ENCODE measurements around the gene BCDIN3D.
"Not testable (repeated sequence)": the region's sequence is repeated elsewhere in the genome, so short reads cannot be mapped to it uniquely, and the experiment has no call there.

BCDIN3D gene, protein sequence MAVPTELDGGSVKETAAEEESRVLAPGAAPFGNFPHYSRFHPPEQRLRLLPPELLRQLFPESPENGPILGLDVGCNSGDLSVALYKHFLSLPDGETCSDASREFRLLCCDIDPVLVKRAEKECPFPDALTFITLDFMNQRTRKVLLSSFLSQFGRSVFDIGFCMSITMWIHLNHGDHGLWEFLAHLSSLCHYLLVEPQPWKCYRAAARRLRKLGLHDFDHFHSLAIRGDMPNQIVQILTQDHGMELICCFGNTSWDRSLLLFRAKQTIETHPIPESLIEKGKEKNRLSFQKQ

DNA sequence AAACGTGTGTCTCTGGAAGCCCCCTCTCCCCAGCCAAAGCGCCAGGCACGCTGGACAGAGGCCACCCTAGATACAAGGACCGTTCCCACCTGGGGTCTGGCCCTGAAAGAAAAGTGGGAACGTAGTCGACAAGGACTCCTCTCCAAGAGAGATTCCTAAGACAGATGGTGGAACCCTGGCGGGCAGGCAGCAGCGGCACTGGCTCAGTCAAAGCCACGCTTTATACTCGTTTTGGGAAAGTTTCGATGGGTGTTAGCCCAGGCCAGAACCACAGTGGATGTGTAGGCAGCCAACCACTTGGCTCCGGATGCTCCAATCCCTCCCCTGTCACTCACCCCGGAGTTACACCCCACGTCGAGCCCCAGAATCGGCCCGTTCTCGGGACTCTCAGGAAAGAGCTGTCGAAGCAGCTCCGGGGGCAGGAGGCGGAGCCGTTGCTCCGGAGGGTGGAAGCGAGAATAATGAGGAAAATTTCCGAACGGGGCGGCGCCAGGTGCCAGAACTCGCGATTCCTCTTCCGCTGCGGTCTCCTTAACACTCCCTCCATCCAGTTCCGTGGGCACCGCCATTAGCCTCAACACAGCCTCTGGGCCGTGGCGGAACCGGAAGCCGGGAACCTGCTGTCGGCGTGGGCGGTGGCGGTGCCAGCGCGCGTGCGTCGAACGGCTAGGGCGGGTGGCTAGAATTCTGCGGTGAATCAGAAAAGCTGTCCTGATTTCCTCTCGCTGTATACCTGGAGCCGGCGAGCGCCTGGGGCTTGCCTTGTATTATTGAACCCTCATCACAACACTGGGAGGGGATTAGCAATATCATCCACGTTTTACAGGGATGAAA is at the start of gene BCDIN3D:
TSS of gene BCDIN3D (minus strand) at position 588 of the 834 bp plus-strand sequence. CDS start at position 569, 19 bp downstream.
- peak; percentile 94 for DNase-seq

DNA sequence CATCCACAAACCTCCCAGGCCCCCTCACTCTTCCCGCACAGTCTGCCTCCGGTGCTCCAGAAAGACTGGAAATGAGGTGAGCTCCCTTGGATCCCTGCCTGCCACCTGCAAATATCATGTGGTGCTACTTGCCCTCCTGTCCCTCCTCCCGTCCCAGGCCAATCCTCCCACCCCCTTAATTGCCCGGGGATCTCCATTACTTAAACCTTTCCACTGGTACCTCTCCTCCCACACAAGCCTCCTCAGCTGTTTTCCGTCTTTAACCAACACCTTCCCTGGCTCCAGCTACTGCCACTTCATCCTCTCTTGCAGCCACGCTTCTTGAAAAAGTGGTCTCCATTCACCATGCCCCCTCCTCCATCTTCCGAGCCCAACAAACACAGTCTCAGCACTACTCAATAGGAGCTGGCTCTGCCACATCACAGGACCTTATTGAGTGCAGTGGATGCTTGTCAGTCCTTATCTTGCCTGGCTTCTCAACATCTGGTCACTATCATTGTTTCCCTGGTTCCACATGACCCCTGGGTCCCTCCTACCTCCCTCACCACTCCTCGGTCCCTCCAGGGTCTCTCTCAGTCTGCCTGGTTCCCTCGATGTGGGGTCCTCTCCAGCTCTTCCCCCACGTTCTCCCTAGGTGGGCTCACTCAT is 49.3 kb upstream of the BCDIN3D start:
- DNase-seq, result peak; percentile 12

DNA sequence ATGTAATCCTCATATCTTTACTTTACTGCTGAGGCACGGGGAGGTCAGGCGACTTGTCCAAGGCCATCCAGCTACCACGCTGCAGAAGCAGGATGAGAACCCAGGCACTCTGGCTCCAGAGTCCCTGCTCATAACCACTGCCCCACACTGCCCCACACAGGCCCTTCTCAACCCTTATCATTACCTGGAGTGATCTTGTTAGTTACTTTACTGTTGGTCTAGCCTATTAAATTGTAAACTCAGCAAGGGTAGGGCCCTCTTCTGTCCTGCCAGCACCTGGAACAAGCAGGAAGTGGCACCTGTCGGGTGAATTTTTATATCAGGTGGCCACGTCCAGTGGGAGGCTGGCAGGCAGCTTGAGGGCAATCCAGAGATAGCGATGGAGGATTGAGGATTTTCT is 48.6 kb upstream of the BCDIN3D start:
- no peak for DNase-seq

DNA sequence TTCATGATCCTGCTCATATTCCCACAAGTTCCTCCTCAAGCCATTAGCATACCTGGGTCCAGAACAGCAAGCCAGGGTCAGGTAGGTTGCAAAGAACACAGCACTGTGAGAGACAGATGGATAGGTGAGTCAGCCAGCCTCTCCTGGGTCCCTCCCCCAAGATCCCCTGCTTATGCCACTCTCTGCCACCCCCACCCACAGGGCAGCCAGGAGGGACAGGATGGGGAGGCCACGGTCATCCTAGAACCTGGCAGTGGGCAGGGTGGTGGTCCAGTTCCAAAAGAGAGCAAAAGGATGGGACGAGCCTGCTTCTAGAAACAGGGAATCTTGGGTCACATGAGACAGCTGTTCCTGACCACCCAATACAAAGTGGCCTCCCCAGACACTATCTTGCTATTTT is 48.1 kb upstream of the BCDIN3D start:
- DNase-seq, result no peak

DNA sequence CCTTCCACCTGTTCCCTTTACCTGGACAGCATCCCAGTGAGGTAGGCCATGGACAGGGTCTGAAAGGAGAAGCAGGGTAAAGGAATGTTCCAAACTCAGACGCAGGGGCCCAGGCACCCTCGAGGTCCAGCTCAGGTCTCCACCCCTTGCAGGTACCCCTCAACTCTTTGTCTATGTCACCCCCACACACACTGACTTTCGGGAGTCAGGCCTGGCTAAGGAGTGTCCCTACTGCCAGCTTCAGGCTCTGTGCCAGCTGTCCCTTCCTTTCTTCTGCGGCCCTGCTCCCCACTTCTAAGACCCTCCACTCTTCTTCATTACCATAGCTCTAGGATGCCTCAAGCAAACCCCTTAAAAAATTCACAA is 47.2 kb upstream of the BCDIN3D start:
- DNase-seq, result peak; percentile 24

DNA sequence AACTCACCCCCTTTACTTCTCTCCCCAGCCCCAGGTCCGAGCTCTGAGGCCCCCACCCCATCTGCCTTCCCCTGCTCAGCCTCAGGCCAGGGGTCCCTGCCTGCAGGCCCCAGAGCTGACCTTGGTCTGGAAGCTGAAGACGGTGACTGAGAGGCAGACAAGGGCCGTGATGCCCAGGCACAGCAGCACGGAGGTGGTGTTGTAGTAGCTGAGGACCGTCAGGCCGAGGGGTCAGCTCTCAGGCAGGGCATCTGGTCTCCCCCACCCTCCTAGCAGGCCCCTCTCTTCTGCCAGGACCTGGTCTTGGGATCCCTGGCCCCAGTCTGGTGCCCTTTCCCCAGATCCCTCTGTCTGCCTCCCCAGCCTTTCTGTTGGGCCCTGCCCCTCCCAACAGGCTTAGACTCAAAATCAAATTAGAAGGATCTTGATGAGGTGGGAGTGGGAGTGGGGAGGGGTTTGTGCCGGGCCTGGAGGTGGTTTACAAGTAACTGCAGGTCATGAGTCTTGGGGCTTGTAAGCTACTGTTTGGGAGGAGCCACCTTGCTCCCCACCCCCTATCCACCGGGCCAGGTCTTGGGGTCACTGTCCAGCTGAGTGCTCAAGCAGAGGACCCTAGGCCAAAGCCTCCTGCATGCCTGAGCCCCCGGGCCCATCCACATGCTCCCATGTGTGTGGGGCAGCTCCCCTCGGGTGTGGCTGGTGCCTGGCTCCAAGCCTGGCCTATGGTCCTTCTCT is 46.6 kb upstream of the BCDIN3D start:
- DNase-seq, result no peak

DNA sequence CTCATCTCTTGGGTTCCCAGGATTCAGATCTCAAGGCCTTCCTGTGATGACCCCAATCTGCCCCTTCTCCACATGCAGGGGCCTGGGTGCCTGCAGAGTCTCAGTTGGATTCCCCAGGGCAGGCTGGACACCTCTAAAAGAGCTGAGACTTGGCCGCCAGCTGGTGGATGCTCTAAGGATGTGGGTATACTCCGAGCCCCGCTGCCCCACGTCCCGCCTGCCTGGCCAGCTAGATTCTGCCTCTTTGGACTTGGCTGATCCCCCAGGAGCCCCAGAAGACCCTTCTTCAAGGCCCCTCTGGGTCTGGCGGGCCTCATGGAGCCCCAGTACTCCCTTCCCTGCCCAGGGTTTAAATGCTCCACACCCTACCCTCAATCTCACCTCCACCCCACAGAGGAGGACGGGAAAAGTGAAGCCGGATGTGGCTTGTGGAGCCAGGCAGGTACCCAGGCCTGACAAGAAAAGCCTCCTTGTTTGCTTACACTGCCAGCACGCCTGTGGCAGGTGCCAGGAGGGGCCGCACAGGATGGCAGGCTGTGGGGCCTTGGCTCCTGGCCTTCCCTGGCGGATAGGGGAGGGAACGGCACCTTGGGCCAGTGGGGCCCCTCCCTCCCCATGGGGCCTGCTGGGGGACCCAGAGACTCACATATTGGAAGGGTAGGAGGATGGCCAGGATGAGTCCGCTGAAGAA is 45.7 kb upstream of the BCDIN3D start:
- peak; percentile 71 for DNase-seq

DNA sequence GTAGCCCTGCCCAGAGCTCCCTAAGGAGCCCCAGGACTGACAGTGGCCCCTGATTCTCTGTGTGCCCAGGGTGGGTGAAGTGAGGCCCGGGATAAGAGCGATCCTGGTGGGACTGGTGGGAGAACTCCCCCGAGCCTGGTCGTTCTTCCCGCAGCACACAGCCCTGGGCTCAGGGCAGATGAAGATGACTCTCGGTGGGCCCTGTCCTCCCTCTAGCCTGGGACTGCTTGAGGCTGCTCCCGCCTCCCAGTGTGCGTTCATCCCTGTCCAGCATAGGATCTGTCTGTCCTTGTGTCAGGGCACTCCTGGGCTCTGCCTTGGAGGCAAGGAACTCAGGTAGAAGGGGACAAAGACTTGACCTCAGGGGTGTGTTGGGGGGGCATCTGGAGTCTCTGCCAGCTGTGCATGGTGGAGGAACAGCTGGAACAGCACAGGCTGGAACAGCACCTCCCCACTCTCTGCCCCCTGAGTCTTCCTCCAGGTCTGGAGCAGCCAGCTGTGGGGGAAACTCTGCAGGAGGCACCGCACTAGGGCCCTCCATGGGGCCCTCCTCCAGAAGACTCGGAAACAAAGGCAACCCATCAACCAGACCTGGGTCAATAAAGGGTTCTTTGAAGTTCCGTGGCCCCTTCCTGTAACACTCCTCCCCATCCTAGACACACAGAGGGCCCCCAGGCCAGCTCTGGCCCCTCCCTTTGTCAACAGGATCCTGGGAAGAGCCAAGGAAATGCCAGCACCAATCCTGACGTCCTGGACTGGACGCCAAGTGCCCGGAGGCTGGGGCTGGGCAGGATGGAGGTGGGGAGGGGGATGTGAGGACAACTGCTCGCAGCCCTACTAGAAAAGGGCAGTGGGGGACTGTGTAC is 44.9 kb upstream of the BCDIN3D start:
- DNase-seq, result peak; percentile 26

DNA sequence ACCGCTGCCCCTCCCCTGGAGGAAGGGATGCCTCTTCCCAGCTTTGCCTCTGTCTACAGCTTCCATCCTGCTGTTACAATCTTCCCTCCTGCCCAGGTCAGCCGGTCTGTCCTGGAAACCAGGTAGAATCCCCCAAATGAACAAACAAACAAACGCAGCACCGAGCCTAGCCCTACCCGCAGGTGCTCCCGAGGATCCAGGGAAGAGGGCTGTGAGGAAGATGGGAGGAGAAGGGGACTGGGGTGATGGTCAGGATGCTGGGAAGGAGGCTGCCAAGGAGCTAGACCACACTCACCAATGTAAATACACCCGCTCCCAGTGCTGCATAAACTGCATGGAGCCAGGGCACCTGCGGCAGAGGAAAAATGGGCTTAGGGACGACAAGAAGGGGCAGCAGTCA is 44.2 kb upstream of the BCDIN3D start:
- DNase-seq, result peak; percentile 8

DNA sequence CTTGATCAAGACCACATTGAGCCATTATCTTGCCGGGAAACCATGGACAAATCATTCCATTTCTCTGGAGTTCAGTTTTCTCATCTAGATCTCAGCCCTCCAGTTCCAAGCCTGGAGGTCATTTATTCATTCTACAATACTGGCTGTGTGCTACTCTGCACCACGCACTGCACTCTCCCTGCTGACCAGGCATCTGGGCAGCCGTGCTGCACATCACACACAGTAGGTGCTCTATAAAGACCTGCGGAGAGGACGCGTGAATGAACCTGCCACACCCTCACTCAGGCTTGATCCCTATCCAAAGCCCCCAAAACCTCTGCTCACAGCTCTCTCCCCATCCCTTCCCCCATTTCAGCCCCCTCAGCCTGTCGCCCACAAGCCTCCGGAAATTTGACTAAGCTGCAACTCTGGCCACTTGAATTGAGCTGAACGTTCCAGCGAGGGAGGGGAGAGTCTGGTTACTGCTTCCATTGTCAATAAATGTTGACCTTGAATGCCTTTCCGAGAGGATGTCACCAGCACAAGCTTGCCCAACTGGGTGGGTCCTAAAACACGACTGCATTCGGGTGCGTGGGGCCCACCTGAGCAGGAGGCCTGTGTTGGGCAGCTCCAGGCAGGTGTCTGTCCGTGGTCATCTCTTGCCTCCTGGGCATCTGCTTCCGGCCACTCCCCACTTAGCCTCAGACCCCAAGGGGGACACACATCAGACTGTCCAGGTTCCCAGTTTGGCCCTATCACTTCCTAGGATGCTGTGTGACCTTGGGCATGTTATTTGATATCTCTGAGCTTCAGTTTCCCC is 43.0 kb upstream of the BCDIN3D start:
- peak; percentile 13 for DNase-seq

DNA sequence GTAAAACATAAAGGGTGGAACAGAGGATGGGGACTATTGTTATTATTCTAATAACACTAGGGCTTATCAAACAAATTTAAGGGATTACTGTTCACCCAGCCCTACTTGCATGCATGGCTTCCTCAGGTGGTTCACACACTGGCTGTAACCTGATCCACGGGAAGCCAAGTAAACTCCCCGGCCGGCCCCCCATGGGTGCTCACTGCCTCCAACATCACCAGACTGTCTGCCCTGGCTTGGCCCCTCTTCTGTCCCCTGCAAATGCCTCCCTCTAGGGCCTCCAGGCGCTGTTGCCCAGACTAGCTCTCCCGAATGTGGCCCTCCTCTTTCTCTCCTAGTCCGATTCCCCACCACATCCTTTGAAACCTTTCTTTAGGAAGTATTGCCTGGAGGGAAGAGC is 42.2 kb upstream of the BCDIN3D start:
- DNase-seq, result no peak

DNA sequence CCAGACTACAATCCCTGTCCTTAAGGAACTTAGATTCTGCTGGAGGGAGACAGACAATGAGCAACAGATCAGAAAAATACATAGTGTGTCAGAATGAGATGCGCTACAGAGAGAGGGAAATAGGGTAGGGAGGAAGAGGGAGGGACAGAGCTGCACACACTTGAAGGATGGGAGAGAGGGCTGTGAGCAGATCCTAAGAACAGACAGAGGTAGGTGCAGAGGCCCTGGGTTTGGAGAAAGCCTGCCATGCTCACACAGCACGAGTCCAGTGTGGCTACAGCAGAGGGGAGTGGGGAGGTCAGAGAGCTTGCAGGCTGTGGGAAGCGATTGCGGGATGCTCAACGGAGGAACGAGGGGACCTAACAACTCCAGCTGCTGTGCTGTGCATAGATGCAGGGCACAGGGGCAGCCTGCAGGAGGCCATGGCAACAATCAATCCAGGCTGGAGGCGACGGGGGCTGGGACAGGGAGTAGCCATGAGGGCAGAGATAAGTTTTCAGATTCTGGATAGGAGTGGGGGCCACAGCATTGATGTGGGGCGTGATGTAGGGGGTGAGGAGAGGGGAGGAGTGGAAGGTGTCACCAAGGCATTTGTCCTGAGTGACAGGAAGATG is 40.1 kb upstream of the BCDIN3D start:
- DNase-seq, result no peak

DNA sequence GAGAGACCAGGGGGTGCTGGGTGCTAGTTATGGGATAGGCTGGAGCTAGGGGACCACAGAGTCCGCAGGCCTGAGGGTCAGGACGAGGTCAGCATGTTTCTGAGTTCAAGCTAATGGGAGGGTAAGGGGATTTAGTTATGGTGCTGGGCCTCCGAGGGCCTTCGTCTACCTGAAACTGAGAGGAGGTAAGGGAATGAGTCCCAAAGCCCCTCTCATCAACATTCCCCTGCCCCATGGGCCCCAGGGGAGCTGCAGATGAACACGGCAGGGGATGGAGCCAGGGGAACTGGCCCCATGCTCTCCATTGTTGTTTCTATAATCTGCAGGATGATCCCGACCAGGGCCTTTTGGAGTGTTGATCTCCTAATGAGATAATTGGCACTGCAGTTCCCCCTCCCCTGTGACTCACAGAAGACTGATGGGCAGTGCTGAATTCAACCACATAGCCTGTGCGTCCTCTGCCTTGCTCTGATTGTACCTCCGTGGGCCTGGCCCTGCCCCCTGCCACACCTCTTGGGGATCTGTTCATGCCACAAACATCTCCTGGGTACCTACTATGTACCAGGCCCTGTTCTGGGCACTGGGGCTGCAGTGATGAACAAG is 39.4 kb upstream of the BCDIN3D start:
- no peak for DNase-seq

DNA sequence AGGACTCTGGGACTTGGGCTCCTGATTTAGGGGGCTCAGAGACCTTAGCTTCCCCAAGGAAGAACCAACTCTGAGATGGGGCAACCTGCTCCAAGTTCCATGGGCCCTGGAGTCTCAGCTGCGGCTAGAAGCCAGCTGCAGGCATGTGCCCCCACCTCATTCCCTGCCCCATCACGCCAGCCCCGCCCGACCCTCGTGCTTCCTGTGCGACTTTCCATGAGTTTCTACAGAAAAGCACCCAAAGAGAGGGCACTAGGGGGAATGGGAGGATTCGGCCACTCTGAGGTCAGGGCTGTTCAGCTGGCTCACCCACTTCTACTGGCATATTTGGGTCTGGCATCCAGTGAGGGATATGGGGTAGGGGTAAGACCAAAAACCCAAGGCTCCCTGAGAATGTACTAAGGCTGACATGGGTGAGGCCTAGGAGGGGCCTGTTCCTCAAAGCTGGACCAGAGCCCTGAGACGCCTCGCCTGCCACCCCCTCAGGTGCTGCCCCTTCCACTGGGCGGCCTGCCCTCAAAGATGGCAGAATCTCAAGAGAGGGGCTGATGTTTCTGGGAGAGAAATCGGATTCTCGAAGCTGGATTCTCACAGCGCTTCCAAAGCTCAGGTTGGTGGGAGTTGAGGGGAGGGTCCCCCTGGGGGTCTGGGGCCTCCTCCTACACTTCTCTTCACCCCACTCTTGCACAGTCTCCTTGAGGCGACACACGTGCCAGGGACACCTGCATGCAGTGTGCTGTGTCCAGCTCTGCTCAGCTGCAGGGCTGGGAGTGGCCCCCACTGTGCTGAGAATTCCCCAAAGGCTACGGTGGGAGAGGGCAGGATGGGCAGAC is 38.7 kb upstream of the BCDIN3D start:
- DNase-seq, result peak; percentile 25

DNA sequence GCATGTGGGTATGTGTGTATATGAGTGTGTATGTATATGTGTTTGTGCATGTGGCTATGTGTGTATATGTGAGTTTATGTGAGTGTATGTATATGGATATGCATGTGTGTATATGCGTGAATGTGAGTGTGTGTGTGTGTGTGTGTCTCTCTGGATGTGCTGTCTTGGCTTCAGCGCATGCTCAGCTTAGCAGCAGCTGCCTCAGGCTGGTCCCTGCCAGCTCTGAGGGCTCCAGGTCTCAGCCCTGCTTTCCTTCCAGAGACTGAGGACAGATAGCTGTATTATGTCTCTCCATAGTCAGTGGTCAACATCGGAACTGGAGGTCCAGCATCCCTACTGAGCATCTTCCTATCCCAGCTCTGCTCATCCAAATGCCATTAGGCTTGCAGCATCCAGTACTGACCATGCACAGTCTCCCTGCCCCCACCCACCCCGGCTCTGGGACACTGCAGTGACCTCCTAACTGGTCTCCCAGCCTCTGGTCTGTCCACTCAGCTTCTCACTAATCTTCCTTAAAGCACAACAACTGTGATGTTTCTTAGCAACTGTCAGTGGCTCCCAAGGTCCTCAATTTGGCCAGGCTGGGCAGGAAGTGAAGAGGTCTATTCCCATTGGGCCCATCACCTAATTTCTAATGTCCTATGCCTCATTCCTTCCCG is 38.0 kb upstream of the BCDIN3D start:
- DNase-seq, result peak; percentile 36

DNA sequence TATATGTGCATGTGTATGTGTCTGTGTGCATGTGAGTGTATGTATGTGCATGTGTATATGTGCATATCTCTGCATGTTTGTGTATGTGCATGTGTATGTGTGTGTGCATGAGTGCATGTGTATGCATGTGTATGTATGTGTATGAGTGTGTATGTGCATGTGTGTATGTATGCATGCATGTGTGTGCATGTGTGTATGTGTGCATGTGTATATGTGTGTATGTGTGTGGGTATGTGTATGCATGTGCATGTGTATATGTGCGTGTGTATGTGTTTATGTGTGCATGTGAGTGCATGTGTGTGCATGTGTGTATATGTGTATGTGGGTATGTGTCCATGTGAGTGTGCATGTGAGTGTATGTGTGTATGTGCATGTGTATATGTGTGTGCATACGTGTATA is 36.2 kb upstream of the BCDIN3D start:
- DNase-seq, result not testable (repeated sequence)

DNA sequence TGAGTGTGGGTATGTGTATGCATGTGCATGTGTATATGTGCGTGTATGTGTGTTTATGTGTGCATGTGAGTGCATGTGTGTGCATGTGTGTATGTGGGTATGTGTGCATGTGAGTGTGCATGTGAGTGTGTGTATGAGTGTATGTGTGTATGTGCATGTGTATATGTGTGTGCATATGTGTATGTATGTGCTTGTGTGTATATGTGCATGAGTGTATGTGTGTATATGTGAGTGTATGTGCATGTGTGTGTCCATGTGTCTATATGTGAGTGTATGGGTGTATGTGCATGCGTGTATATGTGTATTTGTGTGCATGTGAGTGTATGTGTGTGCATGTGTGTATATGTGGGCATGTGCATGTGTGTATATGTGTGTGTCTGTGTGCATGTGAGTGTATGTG is 35.1 kb upstream of the BCDIN3D start:
- no peak for DNase-seq

DNA sequence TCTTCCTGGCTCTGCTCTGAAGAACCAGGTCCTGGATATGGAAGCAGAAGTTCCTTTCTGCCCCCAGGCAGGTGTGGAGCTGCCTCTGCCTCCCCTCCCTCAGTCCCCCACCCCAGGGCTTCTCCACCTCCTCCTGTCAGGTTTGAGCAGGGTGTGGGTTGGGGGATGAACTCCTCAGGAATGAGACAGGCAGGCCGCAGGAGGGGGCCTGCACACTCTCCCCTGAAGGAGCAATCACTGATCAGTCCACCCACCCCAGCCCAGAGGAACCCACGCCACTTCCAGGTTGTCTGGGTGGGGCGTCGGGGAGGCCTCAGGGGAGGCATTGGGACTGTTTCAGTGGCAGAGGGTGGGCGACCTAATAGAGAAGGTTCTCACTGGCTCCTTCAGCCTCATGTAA is 34.2 kb upstream of the BCDIN3D start:
- DNase-seq, result peak; percentile 16

All from left hindlimb (tissue), 1 donor.